RWPE2 (cell line): ENCODE results near the gene SPTB.

Experiments
- ATAC-seq: fragments of 200-7000 bp; cut with Tn5 transposase; 3 replicates; pipeline ENCODE4 v1.9.1; 2021; ENCODE audit warnings: low read depth
- DNase-seq: peaks from one replicate; pipeline ENCODE4 v3.0.0-alpha.2; 2020; ENCODE audit warnings: low spot score
- H3K27ac ChIP-seq: fragments of 450-650 bp; 2 replicates; pipeline ENCODE4 v1.5.1; 2017; ENCODE audit warnings: mild to moderate bottlenecking; ENCODE audit not compliant: poor library complexity, severe bottlenecking
- H3K27me3 ChIP-seq: fragments of 250-450 bp; sonication (Bioruptor Pico); 2 replicates; pipeline ENCODE4 v1.5.1; 2021; ENCODE audit warnings: mild to moderate bottlenecking, moderate library complexity; ENCODE audit not compliant: insufficient read depth, poor library complexity, severe bottlenecking
- H3K36me3 ChIP-seq: fragments of 250-450 bp; sonication (Bioruptor Pico); 2 replicates; pipeline ENCODE4 v1.5.1; 2020; ENCODE audit warnings: low read depth, mild to moderate bottlenecking, moderate library complexity
- H3K4me1 ChIP-seq: fragments of 250-450 bp; sonication (Bioruptor Pico); 2 replicates; pipeline ENCODE4 v1.5.1; 2021; ENCODE audit warnings: mild to moderate bottlenecking, moderate library complexity; ENCODE audit not compliant: insufficient read depth, poor library complexity, severe bottlenecking
- H3K4me3 ChIP-seq: fragments of 250-450 bp; sonication (Bioruptor Pico); 2 replicates; pipeline ENCODE4 v1.5.1; 2021; ENCODE audit warnings: mild to moderate bottlenecking, moderate library complexity; ENCODE audit not compliant: severe bottlenecking
- H3K9me3 ChIP-seq: fragments of 250-450 bp; sonication (Bioruptor Pico); 2 replicates; pipeline ENCODE4 v1.5.1; 2021; ENCODE audit warnings: mild to moderate bottlenecking, moderate library complexity; ENCODE audit not compliant: severe bottlenecking
- CTCF ChIP-seq: fragments of 450-650 bp; IDR thresholded peaks from one replicate; pipeline ENCODE4 v1.5.1; 2017; ENCODE audit warnings: mild to moderate bottlenecking, moderate library complexity; ENCODE audit not compliant: poor library complexity, severe bottlenecking

SPTB gene

DNA sequence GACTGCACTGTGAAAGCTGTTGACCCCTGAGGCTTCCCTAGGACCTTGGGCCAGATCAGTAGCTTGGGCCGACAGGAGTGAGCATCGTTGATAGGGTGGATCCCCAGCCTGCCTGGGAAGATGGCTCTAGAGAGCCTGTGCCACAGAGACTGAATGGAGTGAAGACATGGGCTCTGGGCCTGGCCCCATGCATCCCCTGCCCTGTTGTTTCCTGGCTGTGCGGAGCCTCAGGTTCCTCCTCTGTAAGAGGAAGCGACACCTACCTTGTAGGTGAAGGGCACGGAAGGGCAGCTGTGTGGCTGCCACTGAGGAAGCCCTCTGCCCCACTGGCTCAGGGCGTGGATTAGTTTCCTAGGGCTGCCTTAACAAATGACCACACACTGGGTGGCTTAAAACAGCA lies 151.6 kb downstream of the SPTB start:
- no peak for TF ChIP-seq CTCF

DNA sequence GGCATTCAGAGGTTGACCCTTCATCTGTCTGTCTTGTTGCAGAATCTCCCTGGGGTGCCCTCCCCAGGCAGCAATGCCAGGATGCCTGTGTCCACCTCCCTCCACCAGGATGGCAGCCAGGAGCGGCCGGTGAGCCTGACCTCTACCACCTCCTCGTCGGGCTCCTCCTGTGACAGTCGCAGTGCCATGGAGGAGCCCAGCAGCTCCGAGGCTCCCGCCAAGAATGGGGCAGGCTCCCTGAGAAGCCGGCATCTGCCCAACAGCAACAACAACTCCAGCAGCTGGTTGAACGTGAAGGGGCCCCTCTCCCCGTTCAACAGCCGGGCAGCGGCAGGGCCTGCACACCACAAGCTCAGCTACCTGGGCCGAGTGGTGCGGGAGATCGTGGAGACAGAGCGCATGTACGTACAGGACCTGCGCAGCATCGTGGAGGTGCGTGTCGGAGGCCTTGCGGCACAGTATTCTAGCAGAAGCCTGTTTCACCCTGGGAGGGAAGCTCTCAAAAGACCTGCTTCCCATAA lies 152.1 kb downstream of the SPTB start:
- peak; percentile 70 for DNase-seq
- Histone ChIP-seq H3K27me3 (no peaks in the 10 kb centered on the region), H3K27ac (peak overlapping the region; percentile 93), H3K4me3 (no peak overlapping the region), H3K9me3 (no peaks in the 10 kb centered on the region), H3K36me3 (peaks cover 69% of the 10 kb centered on the region), H3K4me1 (peaks cover 44% of the 10 kb centered on the region)
- no peak for ATAC-seq
- no peak for TF ChIP-seq CTCF

More for the DNA sequence above, 151.6 kb downstream of the SPTB start:
- Histone ChIP-seq H3K27me3 (no peaks in the 10 kb centered on the region), H3K4me1 (peaks cover 39% of the 10 kb centered on the region), H3K27ac (peak overlapping the region; percentile 93), H3K4me3 (no peak overlapping the region), H3K9me3 (no peaks in the 10 kb centered on the region), H3K36me3 (peaks cover 74% of the 10 kb centered on the region)
- ATAC-seq: no peak
- DNase-seq: peak; percentile 39

DNA sequence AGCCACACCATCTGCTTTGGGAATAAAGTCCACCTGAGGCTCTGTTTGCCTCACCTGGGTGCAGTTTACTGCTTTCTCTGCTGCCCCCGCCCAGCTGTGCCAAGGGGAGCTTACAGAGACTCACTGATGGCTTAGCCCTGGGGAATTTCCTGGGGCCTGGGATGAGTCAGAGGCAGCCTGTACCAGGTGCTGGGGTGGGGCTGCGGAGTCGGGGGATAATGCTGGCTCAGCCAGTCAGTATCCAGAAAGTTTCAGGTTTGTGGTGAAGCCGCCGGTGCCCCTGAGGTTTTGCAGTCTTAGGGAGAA lies 153.2 kb downstream of the SPTB start:
- no peak for TF ChIP-seq CTCF
- H3K4me1 ChIP-seq: peaks cover 55% of the 10 kb centered on the region
- no peak overlapping the region for H3K4me3 ChIP-seq
- H3K27ac ChIP-seq: peak overlapping the region; percentile 93
- DNase-seq (peak; percentile 99), ATAC-seq (peak; percentile 89)
- H3K36me3 ChIP-seq: peaks cover 58% of the 10 kb centered on the region
- H3K9me3 ChIP-seq: no peaks in the 10 kb centered on the region
- no peaks in the 10 kb centered on the region for H3K27me3 ChIP-seq

DNA sequence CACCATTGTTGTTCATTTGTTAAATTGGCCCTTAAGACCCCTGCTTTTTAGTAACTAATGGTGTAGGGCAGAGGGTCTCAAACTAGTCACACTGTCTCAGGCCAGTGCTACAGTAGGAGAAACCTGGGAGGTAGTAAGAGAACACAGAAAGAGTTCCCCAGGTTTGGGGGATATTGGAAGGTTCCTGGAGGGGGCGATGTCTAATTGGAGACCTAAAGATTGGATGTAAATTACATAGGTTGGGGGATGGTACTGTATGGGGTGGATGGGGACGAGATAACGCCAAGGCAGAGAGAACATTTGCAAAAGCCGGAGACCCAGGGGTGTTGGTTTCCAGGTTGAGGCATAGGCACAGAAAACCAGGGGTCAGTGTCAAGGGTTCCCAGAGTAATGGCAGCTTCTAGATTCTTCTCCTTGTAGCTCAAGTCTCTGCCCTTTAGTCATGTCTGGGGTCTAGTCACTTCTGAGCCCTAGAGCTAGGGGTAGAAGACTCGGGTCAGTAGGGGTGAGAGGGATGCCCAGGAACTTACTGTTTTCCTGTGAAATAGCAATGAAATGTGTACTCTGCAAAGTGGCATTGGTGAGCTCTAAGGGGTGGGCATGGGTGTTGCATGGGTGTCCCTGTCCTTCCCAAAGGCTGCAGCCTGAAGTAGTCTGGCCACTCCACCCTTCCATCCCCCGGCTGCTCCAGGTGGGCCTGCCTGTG lies 153.7 kb downstream of the SPTB start:
- DNase-seq: peak; percentile 19
- Histone ChIP-seq H3K9me3 (no peaks in the 10 kb centered on the region), H3K36me3 (peaks cover 53% of the 10 kb centered on the region), H3K27ac (peak overlapping the region; percentile 93), H3K4me1 (peaks cover 60% of the 10 kb centered on the region), H3K4me3 (no peak overlapping the region), H3K27me3 (no peaks in the 10 kb centered on the region)
- no peak for ATAC-seq
- TF ChIP-seq CTCF: peak; percentile 22

- TF ChIP-seq CTCF: no peak
- Histone ChIP-seq H3K9me3 (no peaks in the 10 kb centered on the region), H3K4me1 (peaks cover 67% of the 10 kb centered on the region), H3K27ac (peak overlapping the region; percentile 93), H3K36me3 (peaks cover 53% of the 10 kb centered on the region), H3K27me3 (no peaks in the 10 kb centered on the region), H3K4me3 (no peak overlapping the region)
- peak; percentile 39 for DNase-seq
- ATAC-seq: no peak
Observed at GRCh38 chr14:64725261-64725815, 154.4 kb downstream of the SPTB start.
